Superior temporal gyrus (tissue), 1 donor: Measurements from ENCODE around the gene OR56A4.
A peak's percentile ranks its signal among the peaks of the same experiment; 100 is the strongest.

Experiments
- DNase-seq: peaks from one replicate; pipeline ENCODE4 v3.0.0-alpha.2; 2016; ENCODE audit errors: extremely low spot score

The OR56A4 gene, protein sequence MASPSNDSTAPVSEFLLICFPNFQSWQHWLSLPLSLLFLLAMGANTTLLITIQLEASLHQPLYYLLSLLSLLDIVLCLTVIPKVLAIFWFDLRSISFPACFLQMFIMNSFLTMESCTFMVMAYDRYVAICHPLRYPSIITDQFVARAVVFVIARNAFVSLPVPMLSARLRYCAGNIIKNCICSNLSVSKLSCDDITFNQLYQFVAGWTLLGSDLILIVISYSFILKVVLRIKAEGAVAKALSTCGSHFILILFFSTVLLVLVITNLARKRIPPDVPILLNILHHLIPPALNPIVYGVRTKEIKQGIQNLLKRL

GRCh38 chr11:6006846-6007245 is at the start of gene OR56A4:
TSS of gene OR56A4 (minus strand) at chr11:6006946. CDS start at chr11:6002992, 3,954 bp downstream.
- no peak for DNase-seq

DNA sequence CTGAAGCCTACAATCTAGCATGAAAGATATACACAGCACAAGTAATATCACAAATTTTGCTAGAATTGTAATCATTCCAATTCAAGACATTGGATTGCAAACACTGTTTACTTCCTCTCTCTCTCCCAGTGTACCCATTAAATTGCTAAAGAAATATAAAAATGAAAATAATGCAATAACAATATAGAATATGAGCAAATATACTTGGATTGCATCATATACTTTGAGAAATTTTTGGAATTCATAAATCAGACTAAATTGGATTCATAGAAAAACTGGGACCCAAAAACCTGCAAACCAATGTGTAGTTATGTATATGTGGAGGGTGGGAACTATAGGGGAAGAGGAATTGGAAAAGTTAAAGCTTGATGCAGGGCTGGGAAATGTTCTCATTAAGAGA is 48.8 kb upstream of the OR56A4 start:
- DNase-seq = no peak

DNA sequence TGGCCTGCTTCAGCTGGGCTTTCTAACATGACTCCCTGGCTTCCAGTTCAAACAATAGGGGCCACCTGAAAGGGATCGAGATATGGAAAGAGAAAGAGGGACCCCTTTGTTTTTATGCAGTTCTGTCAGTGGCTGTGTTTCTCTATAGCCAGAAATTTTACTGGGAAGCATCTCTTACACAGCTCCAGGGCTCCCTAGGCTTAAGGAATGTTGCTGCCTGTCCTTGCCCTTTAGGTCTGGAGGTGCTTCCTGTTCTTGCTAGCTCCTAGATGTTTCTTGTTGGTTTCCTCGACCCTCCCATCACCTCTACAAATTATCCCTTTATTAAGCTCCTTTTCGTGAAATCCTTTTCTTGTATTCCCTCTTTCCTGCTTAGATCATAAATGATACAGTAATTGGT is 45.6 kb upstream of the OR56A4 start:
- DNase-seq = no peak

DNA sequence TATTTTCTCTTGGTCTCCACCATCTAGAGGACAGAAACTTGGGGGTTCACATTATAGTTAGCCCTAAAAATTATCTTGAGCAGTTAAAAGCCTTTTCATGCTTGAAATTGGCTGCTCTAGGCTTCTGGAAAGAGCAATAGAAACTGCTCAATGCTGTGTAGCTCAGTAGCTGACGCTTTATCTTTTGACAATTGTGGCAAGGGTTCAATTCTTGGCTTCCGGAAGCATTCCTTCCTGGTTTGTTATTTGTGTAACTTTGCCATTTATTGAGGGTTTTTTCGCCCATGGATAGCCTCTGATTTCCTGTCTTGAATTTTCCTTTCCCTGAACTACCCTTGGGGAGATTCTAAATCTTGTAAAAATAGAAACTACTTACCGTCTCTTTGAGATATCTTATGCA is 34.1 kb upstream of the OR56A4 start:
- no peak for DNase-seq

- no peak for DNase-seq
Measured at GRCh38 chr11:6030708-6031405, 24.1 kb upstream of the OR56A4 start, which contains the start of gene OR56A1. TSS of gene OR56A1 (minus strand) at chr11:6030758. CDS start at chr11:6027692, 3,066 bp downstream.

- no peak for DNase-seq
Measured at GRCh38 chr11:6027501-6027900, 20.8 kb upstream of the OR56A4 start.

DNA sequence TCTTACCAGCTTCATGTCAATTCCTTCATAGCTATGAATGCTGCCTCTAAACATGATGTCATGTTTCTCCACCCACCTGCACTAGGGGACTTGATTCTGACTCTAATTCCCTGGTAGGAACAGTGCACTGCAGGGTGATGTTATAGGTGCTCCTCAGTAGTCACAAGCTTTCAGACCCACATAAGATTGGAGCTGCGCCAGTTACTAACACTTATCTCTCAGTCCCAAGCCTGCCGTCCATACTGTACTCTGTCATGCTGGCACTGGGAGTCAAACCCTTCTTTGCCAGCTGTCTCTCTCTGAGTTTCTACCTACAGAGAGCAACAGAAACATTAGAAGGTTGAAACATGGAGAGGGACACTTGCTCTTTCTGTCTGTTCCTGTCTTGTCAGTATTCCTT is 18.3 kb upstream of the OR56A4 start:
- DNase-seq = no peak

DNA sequence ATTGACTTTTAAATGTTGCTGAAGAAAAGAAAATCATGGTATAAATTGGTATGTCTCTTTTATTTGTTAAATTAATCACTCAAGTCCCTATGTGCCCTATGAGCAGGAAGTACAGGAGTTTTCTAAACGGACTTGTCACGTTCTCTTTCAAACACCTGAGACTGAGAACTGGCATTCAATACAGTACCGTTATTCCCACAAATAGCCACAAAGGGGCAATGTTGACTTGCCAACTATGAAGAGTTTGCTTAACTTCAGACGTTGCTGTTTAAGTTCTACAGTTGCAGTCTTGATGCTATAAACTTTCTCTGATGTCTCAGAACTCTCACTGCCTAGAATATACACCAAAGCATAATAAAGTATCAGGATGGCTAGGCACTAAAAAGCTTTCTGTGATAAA is 16.2 kb upstream of the OR56A4 start:
- peak; percentile 70 for DNase-seq

DNA sequence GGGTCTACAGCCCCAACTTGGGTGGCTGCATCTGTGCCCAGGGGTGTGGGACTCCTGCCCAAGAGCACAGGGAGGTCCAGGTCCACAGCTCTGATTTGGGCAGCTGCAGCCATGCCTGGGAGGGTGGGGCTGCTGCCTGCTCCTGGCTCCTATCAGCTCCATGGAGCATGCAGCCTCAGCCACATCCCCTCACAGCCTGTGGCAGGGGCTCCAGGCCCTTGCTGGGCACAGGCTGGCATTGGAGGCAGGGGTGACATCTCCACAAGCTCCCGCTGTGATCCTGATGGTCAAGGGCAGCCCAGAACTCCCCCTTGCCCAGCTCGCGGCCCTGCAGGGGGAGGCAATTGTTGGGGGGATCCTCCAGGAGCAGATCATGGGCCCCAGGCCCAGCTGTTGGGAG is 6.3 kb upstream of the OR56A4 start:
- no peak for DNase-seq

GRCh38 chr11:6012035-6012668 is 5.4 kb upstream of the OR56A4 start:
- DNase-seq = no peak

GRCh38 chr11:6006395-6006794 is 351 bp downstream of the OR56A4 start:
- DNase-seq = no peak

DNA sequence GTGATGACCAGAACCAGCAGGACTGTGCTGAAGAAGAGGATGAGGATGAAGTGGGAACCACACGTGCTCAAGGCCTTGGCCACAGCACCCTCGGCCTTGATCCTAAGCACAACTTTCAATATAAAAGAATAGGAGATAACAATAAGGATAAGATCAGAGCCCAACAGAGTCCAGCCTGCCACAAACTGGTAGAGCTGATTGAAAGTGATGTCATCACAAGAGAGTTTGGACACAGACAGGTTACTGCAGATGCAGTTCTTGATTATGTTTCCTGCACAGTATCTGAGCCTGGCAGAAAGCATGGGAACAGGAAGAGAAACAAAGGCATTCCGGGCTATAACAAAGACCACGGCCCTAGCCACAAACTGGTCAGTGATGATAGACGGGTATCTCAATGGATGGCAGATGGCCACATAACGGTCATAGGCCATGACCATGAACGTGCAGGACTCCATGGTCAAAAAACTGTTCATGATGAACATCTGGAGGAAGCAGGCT is 4.5 kb downstream of the OR56A4 start:
- no peak for DNase-seq

GRCh38 chr11:5994791-5995190 is 12.0 kb downstream of the OR56A4 start:
- DNase-seq = no peak

DNA sequence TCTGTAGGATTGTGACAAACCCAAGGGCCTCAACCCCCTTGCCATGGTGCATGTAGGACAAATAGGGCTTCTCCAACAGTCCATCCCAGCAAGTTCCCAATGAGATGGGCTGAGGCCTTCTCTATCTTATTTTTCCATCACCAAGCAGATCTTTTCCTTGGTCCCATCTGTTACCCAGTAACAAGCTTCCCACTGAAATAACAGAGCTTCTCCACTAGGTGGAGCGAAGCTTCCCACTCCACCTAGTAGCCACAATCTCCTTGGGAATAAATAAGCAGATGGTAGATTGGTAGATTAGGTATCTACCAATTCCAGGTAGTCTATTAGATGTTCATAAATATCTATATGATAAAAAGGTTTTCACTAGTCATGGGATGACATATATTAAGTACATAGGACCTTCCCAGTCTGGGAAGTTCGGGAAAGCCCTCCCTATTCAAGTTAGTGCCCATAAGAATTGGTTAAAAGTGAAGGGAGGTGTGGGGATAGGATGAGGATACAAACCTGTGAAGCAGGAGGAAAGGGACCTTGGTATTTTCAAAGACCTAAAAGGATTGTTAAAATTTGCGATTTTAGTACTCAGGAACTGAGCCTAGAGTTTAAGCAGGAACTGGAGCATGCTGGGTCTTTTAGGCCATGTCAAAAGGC is 14.0 kb downstream of the OR56A4 start:
- no peak for DNase-seq

GRCh38 chr11:5992150-5992549 is 14.6 kb downstream of the OR56A4 start:
- DNase-seq = no peak

GRCh38 chr11:5989203-5989602 is 17.5 kb downstream of the OR56A4 start:
- DNase-seq = no peak

- no peak for DNase-seq
Measured at GRCh38 chr11:5986885-5987284, 19.9 kb downstream of the OR56A4 start, which contains the start of gene OR52L1. TSS of gene OR52L1 (minus strand) at chr11:5986985. CDS start at chr11:5986930, 55 bp downstream.

DNA sequence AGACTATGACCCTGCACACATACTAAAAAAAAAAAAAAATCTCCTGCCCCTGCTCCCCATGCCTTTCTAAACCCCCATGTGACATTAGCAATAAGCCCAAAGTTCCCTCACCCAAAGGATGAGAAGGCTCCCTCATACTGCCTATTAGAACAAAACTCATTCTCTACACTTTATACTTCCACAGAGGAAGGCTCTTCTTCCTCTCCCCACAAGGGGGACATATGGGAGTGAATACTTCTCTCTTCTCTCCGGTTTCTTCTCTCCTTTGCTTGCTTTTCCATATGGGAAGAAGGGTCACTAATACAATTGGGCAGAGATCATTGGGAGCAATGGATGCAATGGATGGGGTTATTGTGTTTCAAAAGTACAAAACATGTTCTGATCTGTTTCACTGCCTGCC is 23.3 kb downstream of the OR56A4 start:
- DNase-seq = no peak

DNA sequence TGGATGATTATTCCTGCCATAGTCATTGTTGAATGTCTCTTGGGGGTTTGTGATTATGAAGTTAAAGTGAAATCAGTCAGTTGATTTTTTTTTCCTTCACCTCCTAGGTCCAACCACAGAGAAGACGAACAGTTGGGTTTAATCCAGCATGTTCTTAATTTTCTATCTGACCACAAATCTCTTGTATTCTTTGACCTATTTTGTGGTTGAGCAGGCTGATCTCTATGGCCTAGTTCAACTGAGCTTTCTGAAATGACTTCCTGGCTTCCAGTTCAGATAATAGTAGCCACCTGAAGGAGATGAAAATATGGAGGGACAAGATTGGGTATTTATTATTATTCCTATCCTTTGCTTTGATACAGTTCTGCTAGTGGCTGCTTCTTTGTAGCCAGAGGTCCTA is 33.2 kb downstream of the OR56A4 start:
- no peak for DNase-seq

DNA sequence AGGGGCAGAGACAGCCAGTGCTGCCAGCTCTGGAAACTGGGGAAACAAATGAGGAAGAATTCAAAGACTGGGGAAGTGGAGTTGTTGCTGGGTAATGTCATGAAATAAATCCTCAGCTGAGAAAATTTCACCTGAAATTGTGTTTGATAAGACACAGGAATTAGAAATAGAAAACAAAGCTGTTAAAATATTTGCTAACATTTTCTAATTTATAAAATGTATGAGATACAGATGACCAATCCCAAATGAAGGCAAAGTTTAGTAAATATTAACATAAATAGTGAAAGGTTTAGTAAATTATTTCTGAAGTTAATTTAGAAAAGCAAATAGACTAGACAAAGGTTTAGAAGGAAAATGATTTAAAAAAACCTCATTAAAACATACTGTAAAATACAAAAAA is 38.4 kb downstream of the OR56A4 start, which contains the start of gene OR56A5:
OR56A5 (minus strand) TSS at position 101 of the 400 bp plus-strand sequence; CDS start at position 101, 0 bp downstream.
- DNase-seq = no peak

DNA sequence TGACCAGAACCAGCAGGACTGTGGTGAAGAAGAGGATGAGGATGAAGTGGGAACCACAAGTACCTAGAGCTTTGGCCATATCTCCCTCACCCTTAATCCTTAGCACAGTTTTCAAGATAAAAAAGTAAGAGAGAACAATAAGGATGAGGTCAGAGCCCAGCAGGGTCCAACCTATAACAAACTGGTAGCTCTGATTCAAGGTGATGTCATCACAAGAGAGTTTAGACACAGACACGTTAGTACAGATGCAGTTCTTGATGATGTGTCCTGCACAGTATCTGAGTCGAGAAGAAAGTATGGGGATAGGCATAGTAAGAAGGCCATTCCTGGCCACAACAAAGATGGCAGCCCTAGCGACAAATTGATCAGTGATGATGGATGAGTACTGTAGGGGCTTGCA is 39.0 kb downstream of the OR56A4 start:
- DNase-seq = no peak

DNA sequence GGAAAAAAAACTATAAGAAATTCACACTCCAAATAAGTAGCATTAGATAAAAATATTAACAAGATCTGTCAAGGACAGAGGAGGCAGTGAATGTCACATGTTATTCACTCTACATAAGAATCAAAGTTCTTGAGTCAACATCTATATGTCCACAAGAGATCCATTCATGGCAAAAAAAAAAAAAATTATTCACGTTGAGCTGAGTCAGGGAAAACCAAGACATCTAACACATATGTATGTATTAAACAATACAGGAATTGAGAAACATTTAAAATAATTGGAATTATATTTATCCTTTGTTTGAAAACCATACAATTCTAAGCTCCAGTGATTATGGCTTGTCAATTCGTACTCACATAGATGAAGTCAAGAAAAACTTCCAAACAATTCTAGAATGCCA is 39.8 kb downstream of the OR56A4 start:
- DNase-seq = no peak
